HepG2 (cell line): ENCODE results near the gene HECTD1. TPM values are rescaled to one million over a fixed set of nuclear protein-coding genes. Genes with fewer than 3 reads are reported as not detected.

Experiments
- FOXO4 ChIP-seq: sonication (generic); formaldehyde crosslinking; conservative IDR thresholded peaks from 2 replicates; pipeline ENCODE4 v1.8.1; 2023; ENCODE audit warnings: missing genetic modification reagents
- PHB2 ChIP-seq: fragments of 450-650 bp; IDR thresholded peaks from 2 replicates; pipeline ENCODE4 v1.6.1; 2018; ENCODE audit not compliant: partially characterized antibody
- SATB2 ChIP-seq: sonication (generic); formaldehyde crosslinking; IDR thresholded peaks from 2 replicates; pipeline ENCODE4 v1.5.0; 2020; ENCODE audit warnings: missing genetic modification reagents
- SIX4 ChIP-seq: sonication (generic); formaldehyde crosslinking; IDR thresholded peaks from 2 replicates; pipeline ENCODE4 v1.4.0; 2020; ENCODE audit warnings: missing genetic modification reagents
- SMC3 ChIP-seq: IDR thresholded peaks from 2 replicates; pipeline ENCODE4 v1.6.1; 2011; ENCODE audit warnings: low read length, improper control_type of control experiment
- SOX13 ChIP-seq, 3 experiments: fragments of 450-650 bp in 1 of 3; sonication (generic) in 1 of 3; formaldehyde crosslinking in 1 of 3; IDR thresholded peaks in 2 of 3; conservative IDR thresholded peaks in 1 of 3; 2 replicates each; pipeline versions ENCODE4 v1.5.0 to v1.6.1; 2016 to 2020; ENCODE audit warnings: antibody characterized with exemption in 1 of 3, mild to moderate bottlenecking in 1 of 3, missing compliant biosample characterization in 1 of 3, missing genetic modification reagents in 1 of 3, moderate library complexity in 1 of 3
- SOX5 ChIP-seq: IDR thresholded peaks from 2 replicates; pipeline ENCODE4 v1.6.1; 2016; ENCODE audit warnings: borderline replicate concordance
- SPEN ChIP-seq: sonication (generic); formaldehyde crosslinking; IDR thresholded peaks from 2 replicates; pipeline ENCODE4 v1.5.1; 2020; ENCODE audit warnings: low read depth, mild to moderate bottlenecking, missing genetic modification reagents
- SRSF4 ChIP-seq: fragments of 200-400 bp; formaldehyde crosslinking; IDR thresholded peaks from one replicate; pipeline ENCODE4 v1.6.1; 2018; ENCODE audit warnings: mild to moderate bottlenecking, low read depth, low read length, moderate library complexity; ENCODE audit not compliant: poor library complexity, severe bottlenecking
- TEAD2 ChIP-seq: sonication (generic); formaldehyde crosslinking; IDR thresholded peaks from 2 replicates; pipeline ENCODE4 v1.9.0; 2021; ENCODE audit warnings: missing genetic modification reagents
- ZNF20 ChIP-seq: sonication (generic); formaldehyde crosslinking; IDR thresholded peaks from 2 replicates; pipeline ENCODE4 v1.4.0; 2020; ENCODE audit warnings: mild to moderate bottlenecking, moderate library complexity, missing genetic modification reagents
- ZNF282 ChIP-seq: fragments of 450-650 bp; IDR thresholded peaks from 2 replicates; pipeline ENCODE4 v1.6.1; 2018; ENCODE audit not compliant: partially characterized antibody
- ZNF335 ChIP-seq: sonication (generic); formaldehyde crosslinking; IDR thresholded peaks from 2 replicates; pipeline ENCODE4 v1.4.0; 2020; ENCODE audit warnings: missing genetic modification reagents
- ZNF549 ChIP-seq: sonication (generic); formaldehyde crosslinking; IDR thresholded peaks from 2 replicates; pipeline ENCODE4 v1.5.0; 2020; ENCODE audit warnings: missing genetic modification reagents
- ZNF75D ChIP-seq: sonication (generic); formaldehyde crosslinking; IDR thresholded peaks from 2 replicates; pipeline ENCODE4 v1.8.1; 2023; ENCODE audit warnings: missing genetic modification reagents, mild to moderate bottlenecking, borderline replicate concordance
- ZNF83 ChIP-seq: sonication (generic); formaldehyde crosslinking; IDR thresholded peaks from 2 replicates; pipeline ENCODE4 v1.4.0; 2020; ENCODE audit warnings: missing genetic modification reagents, mild to moderate bottlenecking, borderline replicate concordance
- ZNF891 ChIP-seq: sonication (generic); formaldehyde crosslinking; IDR thresholded peaks from 2 replicates; pipeline ENCODE4 v1.5.0; 2020; ENCODE audit warnings: mild to moderate bottlenecking, missing genetic modification reagents
- ZXDC ChIP-seq: sonication (generic); formaldehyde crosslinking; IDR thresholded peaks from 2 replicates; pipeline ENCODE4 v1.5.0; 2020; ENCODE audit warnings: mild to moderate bottlenecking, missing genetic modification reagents
- polyA plus RNA-seq, 8 experiments: library from polyadenylated mRNA; depleted of rRNA in 3 of 8; stranded (reverse) in 7 of 8; unstranded in 1 of 8; fragments of >200 nt; fragmentation: Illumina TruSeq in 4 of 8; extraction: Trizol in 4 of 8; gene quantifications; 2 replicates each; pipeline versions ENCODE4 v1.2.1 to v1.2.3, GENCODE V29; 2011 to 2016; ENCODE audit warnings: low read depth in 4 of 8, missing spikeins in 1 of 8, mixed read lengths in 1 of 8; ENCODE audit not compliant: insufficient read depth in 1 of 8
- total RNA-seq, 5 experiments: library from RNA; depleted of rRNA; stranded (reverse); fragments of >200 nt; fragmentation: Illumina TruSeq; extraction: Trizol; gene quantifications; 2 replicates each; pipeline ENCODE4 v1.2.3, GENCODE V29; 2016; ENCODE audit warnings: low read depth in 1 of 5

HECTD1 gene
- total and polyA plus RNA-seq, 2 of the 13 experiments (the other 11 are each of a cell fraction or from before 2014, with no cell fraction given), result 312 to 560 TPM

- TF ChIP-seq ZNF282 (no peak), SOX13 (IDR thresholded peaks at IDR 0.05) (0 out of 2 replicates have a peak, but pooled peaks have one; percentile 5), SOX13 (CRISPR knock-in tag; conservative IDR thresholded peaks at IDR 0.05 in 1 of 2, IDR thresholded peaks at IDR 0.05 in 1 of 2) (no peak), PHB2 (no peak), SRSF4 (no peak), ZNF83 (CRISPR knock-in tag) (no peak), ZNF20 (CRISPR knock-in tag) (no peak), ZNF75D (no peak), SIX4 (no peak), SPEN (CRISPR knock-in tag) (no peak), SOX5 (CRISPR knock-in tag) (no peak), ZXDC (CRISPR knock-in tag) (no peak), FOXO4 (CRISPR knock-in tag) (no peak), ZNF549 (CRISPR knock-in tag) (no peak), SATB2 (CRISPR knock-in tag) (no peak), SMC3 (no peak), ZNF335 (CRISPR knock-in tag) (no peak), ZNF891 (CRISPR knock-in tag) (peak; percentile 48; the same call in 1 of the 2 replicates), TEAD2 (no peak)
These were observed 70.2 kb downstream of the HECTD1 start (continued) for GRCh38 chr14:31137214-31137889.
